Spleen (tissue), 11 donors: ENCODE measurements around the gene MSANTD2. TPM values are rescaled to one million over a fixed set of nuclear protein-coding genes. Genes with fewer than 3 reads are reported as not detected.

Experiments used
- DNase-seq: peaks from one replicate; pipeline ENCODE4 v3.0.0-alpha.2; 2020
- H3K27ac ChIP-seq, 8 donors: fragments of 200-600 bp; sonication (generic) in 7 of 8; 1 replicate in 4 of 8; 2 replicates in 4 of 8; pipeline versions ENCODE4 v1.5.0 to v1.8.0; 2016 to 2021; ENCODE audit warnings: inconsistent platforms in 4 of 8, mild to moderate bottlenecking in 4 of 8, moderate library complexity in 1 of 8
- H3K27me3 ChIP-seq, 7 donors: fragments of 200-600 bp; sonication (generic) in 6 of 7; replicated peaks in 1 of 7; 1 replicate in 4 of 7; 2 replicates in 3 of 7; pipeline versions ENCODE4 v1.5.0 to v1.8.0; 2016 to 2021; ENCODE audit warnings: inconsistent platforms in 3 of 7, mild to moderate bottlenecking in 1 of 7
- H3K36me3 ChIP-seq, 6 donors: fragments of 200-600 bp; sonication (generic) in 5 of 6; 1 replicate in 4 of 6; 2 replicates in 2 of 6; pipeline versions ENCODE4 v1.5.0 to v1.8.0; 2016 to 2021; ENCODE audit warnings: inconsistent platforms in 2 of 6
- H3K4me1 ChIP-seq, 6 donors: fragments of 200-600 bp; sonication (generic) in 5 of 6; 1 replicate in 3 of 6; 2 replicates in 3 of 6; pipeline versions ENCODE4 v1.5.0 to v1.8.0; 2016 to 2021; ENCODE audit warnings: inconsistent platforms in 3 of 6
- H3K4me3 ChIP-seq, 8 donors: fragments of 200-600 bp; sonication (generic) in 7 of 8; 1 replicate in 4 of 8; 2 replicates in 4 of 8; pipeline versions ENCODE4 v1.5.0 to v1.8.0; 2016 to 2021; ENCODE audit warnings: inconsistent platforms in 4 of 8, mild to moderate bottlenecking in 4 of 8, moderate library complexity in 2 of 8
- H3K9me3 ChIP-seq, 8 donors: fragments of 200-600 bp; sonication (generic) in 7 of 8; 1 replicate in 4 of 8; 2 replicates in 4 of 8; pipeline versions ENCODE4 v1.5.0 to v1.8.0; 2016 to 2021; ENCODE audit warnings: inconsistent platforms in 4 of 8
- POLR2A ChIP-seq, 3 donors: fragments of 450-650 bp; IDR thresholded peaks; one replicate each; pipeline ENCODE4 v1.5.1; 2017; ENCODE audit warnings: antibody characterized with exemption in 3 of 3, mild to moderate bottlenecking in 1 of 3
- POLR2AphosphoS5 ChIP-seq, 3 donors: sonication (generic); formaldehyde crosslinking; IDR thresholded peaks; one replicate each; pipeline ENCODE4 v1.5.1; 2017; ENCODE audit warnings: antibody characterized with exemption in 3 of 3
- WGBS, 5 donors: extraction: QIAGEN DNeasy Blood & Tissue Kit in 3 of 5; methylation state at CpG; one replicate each; pipeline versions ENCODE4 v1.1.5 to v1.1.7; 2013 to 2018; 5-methylcytosine and 5-hydroxymethylcytosine counted together
- intact Hi-C: fragments of 100-400 bp; cut with DNase I; formaldehyde crosslinking; loops from one replicate; pipeline ENCODE4 v1.15.0; 2023; ENCODE audit warnings: low total_unique reads
- polyA plus RNA-seq, 3 donors: library from polyadenylated mRNA; stranded (reverse); fragments of 200-250 nt; gene quantifications; one replicate each; pipeline ENCODE4 v1.2.1, GENCODE V29; 2013
- total RNA-seq, 7 donors: library from RNA; depleted of rRNA in 3 of 7; stranded (reverse); fragments of >200 nt in 3 of 7; fragmentation: NEBNext Ultra II Directional in 4 of 7; extraction: Animal tissue kit (Norgen Biotek cat#: 25700) in 4 of 7; gene quantifications; one replicate each; pipeline versions ENCODE4 v1.1.0 to v1.2.1, GENCODE V29; 2016 to 2021
- TF ChIP-seq, protein P1 (sequence below), 11 experiments: fragments of 200-600 bp in 7 of 11; fragments of 450-650 bp in 4 of 11; sonication (generic) in 4 of 11; IDR thresholded peaks in 8 of 11; conservative IDR thresholded peaks in 3 of 11; 1 replicate in 7 of 11; 2 replicates in 4 of 11; pipeline versions ENCODE4 v1.4.0 to v1.8.0; 2016 to 2021; ENCODE audit warnings: antibody characterized with exemption in 11 of 11, inconsistent platforms in 4 of 11, mild to moderate bottlenecking in 1 of 11
- donor health status: healthy with polysubstance abuse.
- donor health status: DM: no; HTN: no; CAD: no; lungs with moderate emphysema.
- donor health status: DM: no; HTN: no; CAD: no.
- donor health status: Bipolar disorder and iron deficiency.
- donor health status: healthy.
- donor health status: DM: no; HTN: no; CAD: no.
- donor health status: DM: yes; HTN: yes; CAD: no.

The MSANTD2 gene
- total and polyA plus RNA-seq, 10 donors = 9.5 to 25.8 (median 18.8) TPM

DNA sequence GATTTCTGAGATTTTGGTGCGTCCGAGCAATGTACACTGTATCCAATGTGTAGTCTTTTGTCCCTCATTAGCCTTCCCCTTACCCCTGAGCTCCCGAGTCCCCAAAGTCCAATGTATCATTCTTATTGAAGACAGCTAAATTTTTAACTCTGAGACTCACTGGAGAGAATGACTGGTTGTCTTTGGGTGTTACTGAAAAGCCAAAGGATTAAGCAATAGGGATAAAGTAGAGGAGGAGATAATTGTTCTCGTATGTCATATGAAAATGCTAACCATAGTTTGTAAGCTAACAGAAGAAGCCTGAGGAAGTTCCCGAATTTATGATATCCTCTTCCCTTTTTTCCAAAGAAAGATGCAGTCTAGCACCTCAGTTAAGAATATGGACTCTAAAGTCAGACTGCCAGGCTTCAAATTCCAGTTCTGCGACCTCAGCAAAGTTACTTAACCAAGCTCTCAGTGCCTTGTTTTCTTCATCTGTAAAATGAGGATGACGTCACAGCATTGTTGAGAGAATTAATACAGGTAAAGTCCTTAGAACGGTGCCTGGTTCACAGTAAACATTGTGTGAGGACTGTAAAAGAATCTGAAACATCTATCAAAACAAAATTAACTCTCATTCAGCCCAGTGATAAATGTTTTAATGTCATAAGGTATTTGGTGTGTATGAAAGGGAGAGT lies 1.6 kb upstream of the MSANTD2 start:
- intact Hi-C loops = no loop called here
- DNase-seq = no peak
- H3K4me3 ChIP-seq = no peak overlapping the region
- H3K27me3 ChIP-seq = peaks cover 0 to 6% (median 0%) of the 10 kb centered on the region in 7 donors
- H3K9me3 ChIP-seq = no peaks in the 10 kb centered on the region
- peak overlapping the region in 2 of 8 donors; percentile 98 to 100 for H3K27ac ChIP-seq
- no peak for TF ChIP-seq POLR2A (IDR thresholded peaks at IDR 0.05)
- TF ChIP-seq POLR2AphosphoS5 (IDR thresholded peaks at IDR 0.05) = no peak
- TF ChIP-seq, protein P1, sequence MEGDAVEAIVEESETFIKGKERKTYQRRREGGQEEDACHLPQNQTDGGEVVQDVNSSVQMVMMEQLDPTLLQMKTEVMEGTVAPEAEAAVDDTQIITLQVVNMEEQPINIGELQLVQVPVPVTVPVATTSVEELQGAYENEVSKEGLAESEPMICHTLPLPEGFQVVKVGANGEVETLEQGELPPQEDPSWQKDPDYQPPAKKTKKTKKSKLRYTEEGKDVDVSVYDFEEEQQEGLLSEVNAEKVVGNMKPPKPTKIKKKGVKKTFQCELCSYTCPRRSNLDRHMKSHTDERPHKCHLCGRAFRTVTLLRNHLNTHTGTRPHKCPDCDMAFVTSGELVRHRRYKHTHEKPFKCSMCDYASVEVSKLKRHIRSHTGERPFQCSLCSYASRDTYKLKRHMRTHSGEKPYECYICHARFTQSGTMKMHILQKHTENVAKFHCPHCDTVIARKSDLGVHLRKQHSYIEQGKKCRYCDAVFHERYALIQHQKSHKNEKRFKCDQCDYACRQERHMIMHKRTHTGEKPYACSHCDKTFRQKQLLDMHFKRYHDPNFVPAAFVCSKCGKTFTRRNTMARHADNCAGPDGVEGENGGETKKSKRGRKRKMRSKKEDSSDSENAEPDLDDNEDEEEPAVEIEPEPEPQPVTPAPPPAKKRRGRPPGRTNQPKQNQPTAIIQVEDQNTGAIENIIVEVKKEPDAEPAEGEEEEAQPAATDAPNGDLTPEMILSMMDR (IDR thresholded peaks at IDR 0.05 in 8 of 11, conservative IDR thresholded peaks at IDR 0.05 in 3 of 11) = no peak
- WGBS, 5 donors = 81 to 86% (median 86%) methylated on average over 8 of the region's 8 CpGs
- peaks cover 12 to 45% (median 35%) of the 10 kb centered on the region in 6 donors for H3K4me1 ChIP-seq
- H3K36me3 ChIP-seq = peaks cover 0 to 17% (median 2%) of the 10 kb centered on the region in 6 donors

DNA sequence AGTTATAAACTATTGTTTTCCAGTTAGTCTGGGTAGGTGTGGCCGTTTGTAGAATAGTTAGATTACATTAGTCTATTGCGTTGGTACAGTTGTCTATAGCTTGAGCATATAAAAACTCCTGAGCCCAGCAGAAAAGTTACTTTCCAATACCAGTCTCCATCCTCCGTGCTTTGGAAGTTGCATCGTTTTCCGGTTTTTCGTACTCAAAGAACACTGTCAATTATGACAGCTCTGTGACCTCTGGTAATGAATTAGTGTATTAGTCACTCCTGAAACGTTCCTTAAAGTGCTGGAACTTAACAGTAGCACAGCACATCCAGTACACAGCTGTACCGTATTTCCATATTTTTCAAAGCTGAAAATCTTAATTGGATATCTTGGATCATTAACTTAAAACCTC lies 808 bp upstream of the MSANTD2 start:
- peaks cover 0 to 6% (median 0%) of the 10 kb centered on the region in 7 donors for H3K27me3 ChIP-seq
- no peak for TF ChIP-seq POLR2AphosphoS5 (IDR thresholded peaks at IDR 0.05)
- TF ChIP-seq, protein P1 (IDR thresholded peaks at IDR 0.05 in 8 of 11, conservative IDR thresholded peaks at IDR 0.05 in 3 of 11) = no peak
- TF ChIP-seq POLR2A (IDR thresholded peaks at IDR 0.05) = no peak
- H3K9me3 ChIP-seq = no peaks in the 10 kb centered on the region
- DNase-seq = no peak
- WGBS, 5 donors = 10 to 18% (median 13%) methylated on average over 8 of the region's 8 CpGs
- peaks cover 12 to 52% (median 39%) of the 10 kb centered on the region in 6 donors for H3K4me1 ChIP-seq
- intact Hi-C loops = no loop called here
- H3K36me3 ChIP-seq = peaks cover 0 to 9% (median 2%) of the 10 kb centered on the region in 6 donors
- H3K4me3 ChIP-seq = peak overlapping the region; percentile 65 to 99 (median 96)
- H3K27ac ChIP-seq = peak overlapping the region; percentile 97 to 100 (median 98)

DNA sequence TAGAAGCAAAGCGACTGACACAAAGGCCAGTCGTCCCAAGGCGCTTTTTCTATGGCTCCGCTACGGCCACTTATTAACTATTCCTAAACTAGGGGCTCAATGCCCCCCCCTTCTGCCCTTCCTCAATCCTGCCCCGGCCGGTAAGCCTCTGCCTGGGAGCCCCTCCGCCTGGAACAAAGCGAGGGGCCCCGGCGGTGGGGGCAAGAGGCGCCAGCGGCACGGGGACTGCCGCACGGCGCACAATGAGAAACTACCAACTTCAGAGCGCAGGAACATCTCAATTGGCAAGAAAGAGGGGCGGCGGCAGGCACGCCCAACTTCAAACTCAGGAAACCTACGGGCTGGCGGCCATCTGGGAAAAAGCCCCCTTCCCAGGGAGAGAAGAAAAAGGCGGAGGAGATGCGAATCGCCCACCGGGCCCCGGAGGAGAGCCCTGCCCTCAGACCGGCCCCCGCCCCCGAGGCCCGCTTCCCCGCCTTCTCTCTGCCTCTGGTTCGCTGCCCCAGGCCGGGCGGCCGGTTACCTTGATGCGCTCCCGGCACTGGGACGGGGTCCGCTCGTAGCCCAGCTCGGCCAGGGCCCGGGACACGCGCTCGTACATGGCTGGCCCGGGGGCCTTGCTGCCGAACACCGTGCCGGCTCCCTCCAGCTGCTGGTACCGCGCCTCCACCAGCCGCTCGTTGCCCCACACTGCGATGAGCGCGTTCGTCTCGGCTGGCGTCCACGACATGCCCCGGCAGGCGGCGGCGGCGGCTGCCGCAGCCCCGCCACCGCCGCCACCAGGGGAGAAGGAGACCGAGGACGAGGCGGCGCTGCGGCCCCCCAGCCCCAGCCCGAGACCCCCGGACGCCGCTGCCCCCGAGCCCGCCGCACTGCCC lies 619 bp downstream of the MSANTD2 start:
- Histone ChIP-seq H3K9me3 (no peaks in the 10 kb centered on the region), H3K4me1 (peaks cover 12 to 53% (median 39%) of the 10 kb centered on the region in 6 donors), H3K36me3 (no peaks in the 10 kb centered on the region), H3K27me3 (peaks cover 0 to 6% (median 0%) of the 10 kb centered on the region in 7 donors), H3K4me3 (peak overlapping the region; percentile 65 to 99 (median 96)), H3K27ac (peak overlapping the region; percentile 97 to 100 (median 98))
- WGBS, 5 donors = 0 to 1% (median 0%) methylated on average over 24 to 83 of the region's 83 CpGs
- no peak for TF ChIP-seq POLR2A (IDR thresholded peaks at IDR 0.05)
- TF ChIP-seq, protein P1 (IDR thresholded peaks at IDR 0.05 in 8 of 11, conservative IDR thresholded peaks at IDR 0.05 in 3 of 11) = no peak
- TF ChIP-seq POLR2AphosphoS5 (IDR thresholded peaks at IDR 0.05) = peak in 2 of 3 donors; percentile 16 to 39
- DNase-seq = peak; percentile 90
- intact Hi-C loops = no loop called here
